ENCODE measurements around the gene KBTBD2. TPM values are rescaled to one million over a fixed set of nuclear protein-coding genes. Genes with fewer than 3 reads are reported as not detected.
A peak's percentile ranks its signal among the peaks of the same experiment; 100 is the strongest.

KBTBD2 gene
- total and polyA plus RNA-seq, 2 donors (not counting 1 experiment from before 2014, with no cell fraction given), result 38.9 to 62.1 TPM

DNA sequence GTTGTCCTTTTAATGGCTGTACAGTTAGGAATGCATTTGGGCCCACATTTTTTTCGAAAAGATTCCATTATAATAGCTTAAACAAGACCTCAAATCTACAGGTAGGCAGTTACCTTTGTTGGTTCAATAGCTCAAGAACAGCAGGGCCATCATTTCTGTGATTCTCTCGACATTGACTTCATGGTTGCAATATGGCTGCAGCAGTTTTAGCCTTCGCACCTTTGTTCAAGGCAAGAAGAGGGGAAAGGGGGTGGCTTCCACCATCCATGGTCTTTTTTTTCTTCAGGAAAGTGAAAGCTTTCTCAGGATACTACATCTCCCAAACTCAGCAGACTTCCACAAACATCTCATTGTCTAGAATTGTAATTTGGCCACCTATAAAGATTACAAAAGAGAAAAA, 2.2 kb upstream of the KBTBD2 start:
- Histone ChIP-seq H3K4me3 (ENCODE audit: control extremely low read depth in 1 of 5, extremely low read depth in 1 of 5, insufficient read depth in 1 of 5, low read depth in 2 of 5, low read length in 4 of 5) (no peak overlapping the region), H3K9me3 (ENCODE audit: control extremely low read depth in 1 of 3, control insufficient read depth in 2 of 3, insufficient read depth in 1 of 3, low read length in 2 of 3) (no peaks in the 10 kb centered on the region), H3K4me1 (ENCODE audit: control insufficient read depth in 2 of 2, insufficient read depth in 2 of 2, low read length in 2 of 2) (peaks cover 24 to 27% of the 10 kb centered on the region in 2 donors), H3K27ac (ENCODE audit: low read length in 2 of 2) (peak overlapping the region in 1 of 2 donors; percentile 100), H3K79me2 (ENCODE audit: control insufficient read depth, insufficient read depth, low read length) (peaks cover 18% of the 10 kb centered on the region), H3K27me3 (replicated peaks in 1 of 4; ENCODE audit: control extremely low read depth in 1 of 4, control insufficient read depth in 3 of 4, insufficient read depth in 4 of 4, low read length in 3 of 4) (no peaks in the 10 kb centered on the region), H3K9ac (ENCODE audit: low read length) (no peak overlapping the region), H2AFZ (ENCODE audit: insufficient read depth, low read depth, low read length, poor library complexity, severe bottlenecking) (no peak overlapping the region), H3K4me2 (replicated peaks; ENCODE audit: low read depth, low read length, poor library complexity, severe bottlenecking) (no peak overlapping the region), H3K36me3 (replicated peaks in 1 of 2; ENCODE audit: control extremely low read depth in 1 of 2, control insufficient read depth in 1 of 2, extremely low read depth in 1 of 2, insufficient read depth in 2 of 2, low read length in 1 of 2) (no peaks in the 10 kb centered on the region), H4K20me1 (ENCODE audit: control insufficient read depth, insufficient read depth, low read length, poor library complexity, severe bottlenecking) (no peaks in the 10 kb centered on the region)
- peaks cover 29% of the 10 kb centered on the region for H3K4me1 Mint-ChIP-seq
- intact Hi-C loops (cut with micrococcal nuclease), result loop anchor here (5.0 kb wide), 1 partner anchor 166 kb away; no protein-coding TSS in a partner anchor
- ATAC-seq (ENCODE audit: low read depth), result no peak
- WGBS (ENCODE audit: insufficient coverage), result 100% methylated on average over 2 of the region's 3 CpGs
- no peak for TF ChIP-seq EZH2 (IDR thresholded peaks at IDR 0.05; ENCODE audit: borderline replicate concordance, insufficient read depth, low read depth, low read length, poor library complexity, severe bottlenecking)
- no peak for TF ChIP-seq CTCF (IDR thresholded peaks at IDR 0.05)
- ChIA-PET POLR2A (interaction anchor here (0.5 kb wide), 1 partner anchor 140 kb away, joined by 3 read pairs; no protein-coding TSS in a partner anchor), CTCF (interaction anchor here (0.6 to 2.0 kb wide), 5 partner anchors 18 to 216 kb away, joined by 3 to 8 read pairs (median 3); no protein-coding TSS in a partner anchor)
- H3K9me3 Mint-ChIP-seq (ENCODE audit: insufficient read depth), result no peaks in the 10 kb centered on the region
- no peak for DNase-seq
- H3K4me3 Mint-ChIP-seq, result peak overlapping the region; percentile 2
- peak overlapping the region; percentile 95 for H3K27ac Mint-ChIP-seq
- peaks cover 4% of the 10 kb centered on the region for H3K27me3 Mint-ChIP-seq

DNA sequence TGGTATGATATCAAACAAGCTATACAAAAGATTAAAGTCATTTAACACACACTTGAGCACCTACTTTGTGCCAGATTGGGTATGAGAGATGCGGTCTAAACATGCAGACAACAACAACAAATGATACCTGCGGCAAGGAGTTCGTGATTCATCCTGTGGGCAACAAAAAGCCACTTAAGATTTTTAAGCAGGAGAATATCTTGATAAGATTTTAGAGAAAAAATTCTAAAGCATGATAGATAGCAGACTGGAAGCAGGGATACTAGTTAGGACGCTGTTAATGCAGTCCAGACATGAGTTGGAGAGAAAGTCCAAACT, 1.6 kb upstream of the KBTBD2 start:
- peak overlapping the region; percentile 84 for H3K9ac ChIP-seq (ENCODE audit: low read length)
- peaks cover 4% of the 10 kb centered on the region for H3K27me3 Mint-ChIP-seq

More for the DNA sequence above, 1.6 kb upstream of the KBTBD2 start:
- Histone ChIP-seq H3K79me2 (ENCODE audit: control insufficient read depth, insufficient read depth, low read length) (peaks cover 23% of the 10 kb centered on the region), H2AFZ (ENCODE audit: insufficient read depth, low read depth, low read length, poor library complexity, severe bottlenecking) (peak overlapping the region; percentile 86), H3K9me3 (ENCODE audit: control extremely low read depth in 1 of 3, control insufficient read depth in 2 of 3, insufficient read depth in 1 of 3, low read length in 2 of 3) (no peaks in the 10 kb centered on the region), H3K4me2 (replicated peaks; ENCODE audit: low read depth, low read length, poor library complexity, severe bottlenecking) (peak overlapping the region; percentile 84), H3K27me3 (replicated peaks in 1 of 4; ENCODE audit: control extremely low read depth in 1 of 4, control insufficient read depth in 3 of 4, insufficient read depth in 4 of 4, low read length in 3 of 4) (no peaks in the 10 kb centered on the region), H3K36me3 (replicated peaks in 1 of 2; ENCODE audit: control extremely low read depth in 1 of 2, control insufficient read depth in 1 of 2, extremely low read depth in 1 of 2, insufficient read depth in 2 of 2, low read length in 1 of 2) (no peaks in the 10 kb centered on the region), H3K4me3 (ENCODE audit: control extremely low read depth in 1 of 5, extremely low read depth in 1 of 5, insufficient read depth in 1 of 5, low read depth in 2 of 5, low read length in 4 of 5) (peak overlapping the region in 1 of 5 experiments; percentile 63), H4K20me1 (ENCODE audit: control insufficient read depth, insufficient read depth, low read length, poor library complexity, severe bottlenecking) (peaks cover 5% of the 10 kb centered on the region), H3K27ac (ENCODE audit: low read length in 2 of 2) (peak overlapping the region; percentile 98 to 100), H3K4me1 (ENCODE audit: control insufficient read depth in 2 of 2, insufficient read depth in 2 of 2, low read length in 2 of 2) (peaks cover 29% of the 10 kb centered on the region in 2 donors)
- WGBS (ENCODE audit: insufficient coverage), result 83% methylated on average over 1 of the region's 4 CpGs
- Mint-ChIP-seq H3K4me3 (peak overlapping the region; percentile 86), H3K4me1 (peaks cover 35% of the 10 kb centered on the region), H3K9me3 (ENCODE audit: insufficient read depth) (no peaks in the 10 kb centered on the region), H3K27ac (peak overlapping the region; percentile 95)
- no peak for DNase-seq
- CTCF ChIA-PET, result interaction anchor here (0.6 to 2.5 kb wide), 7 partner anchors 8 to 398 kb away, joined by 3 to 10 read pairs (median 4); partner anchors contain the start of gene AVL9
- POLR2A ChIA-PET, result interaction anchor here (0.5 to 2.8 kb wide), 3 partner anchors 20 to 169 kb away, joined by 6 to 15 read pairs (median 10); partner anchors contain the start of gene NT5C3A
- intact Hi-C loops (cut with micrococcal nuclease), result loop anchor here (5.0 kb wide), 1 partner anchor 166 kb away; no protein-coding TSS in a partner anchor
- ATAC-seq (ENCODE audit: low read depth), result no peak
- no peak for TF ChIP-seq EZH2 (IDR thresholded peaks at IDR 0.05; ENCODE audit: borderline replicate concordance, insufficient read depth, low read depth, low read length, poor library complexity, severe bottlenecking)
- TF ChIP-seq CTCF (IDR thresholded peaks at IDR 0.05), result no peak

Measured in B cell (primary cell).